A673 (cell line): ENCODE data around the gene CD163L1.

Experiments
- CTCF ChIP-seq: fragments of 300-800, 200-600 bp; sonication (generic); conservative IDR thresholded peaks from 2 replicates; pipeline ENCODE4 v1.5.1; 2017; ENCODE audit warnings: low read depth, mild to moderate bottlenecking, antibody characterized with exemption, low read length, moderate library complexity, mixed read lengths
- EZH2 ChIP-seq: fragments of 200-600 bp; sonication (generic); IDR thresholded peaks from 2 replicates; pipeline ENCODE4 v1.6.1; 2017; ENCODE audit warnings: borderline replicate concordance, low read depth, mild to moderate bottlenecking, mixed read lengths, antibody characterized with exemption, low read length; ENCODE audit not compliant: poor library complexity, severe bottlenecking

GRCh38 chr12:7433276-7433822 is 10.6 kb downstream of the CD163L1 start:
- no peak for TF ChIP-seq CTCF
- TF ChIP-seq EZH2, result no peak
